HG02642 (cell line): ENCODE data around the gene CHST15.

Experiments used
- ATAC-seq: cut with Tn5 transposase; IDR thresholded peaks from one replicate; pipeline ENCODE4 v1.9.1; 2021; ENCODE audit warnings: mild to moderate bottlenecking; ENCODE audit not compliant: unreplicated experiment, poor library complexity

The CHST15 gene

GRCh38 chr10:124085680-124086079 is 7.7 kb downstream of the CHST15 start:
- ATAC-seq, result no peak

- no peak for ATAC-seq
Measured at GRCh38 chr10:124084708-124085107, 8.7 kb downstream of the CHST15 start.

GRCh38 chr10:124083740-124084397 is 9.5 kb downstream of the CHST15 start:
- no peak for ATAC-seq

GRCh38 chr10:124083047-124083739 is 10.2 kb downstream of the CHST15 start:
- no peak for ATAC-seq

- ATAC-seq, result no peak
Measured at GRCh38 chr10:124082555-124082954, 10.8 kb downstream of the CHST15 start.

- ATAC-seq, result no peak
Measured at GRCh38 chr10:124081547-124082140, 11.8 kb downstream of the CHST15 start.

- ATAC-seq, result no peak
Measured at GRCh38 chr10:124079864-124080263, 13.5 kb downstream of the CHST15 start.

- no peak for ATAC-seq
Measured at GRCh38 chr10:124078714-124079113, 14.7 kb downstream of the CHST15 start.

- no peak for ATAC-seq
Measured at GRCh38 chr10:124078028-124078427, 15.4 kb downstream of the CHST15 start.

- ATAC-seq, result no peak
Measured at GRCh38 chr10:124077208-124077993, 16.0 kb downstream of the CHST15 start.

GRCh38 chr10:124076148-124076733 is 17.2 kb downstream of the CHST15 start:
- no peak for ATAC-seq

- ATAC-seq, result no peak
Measured at GRCh38 chr10:124075231-124075955, 18.0 kb downstream of the CHST15 start.

- ATAC-seq, result no peak
Measured at GRCh38 chr10:124074501-124075109, 18.8 kb downstream of the CHST15 start.

GRCh38 chr10:124073978-124074377 is 19.4 kb downstream of the CHST15 start:
- no peak for ATAC-seq

- no peak for ATAC-seq
Measured at GRCh38 chr10:124072541-124072940, 20.9 kb downstream of the CHST15 start.

GRCh38 chr10:124072106-124072505 is 21.3 kb downstream of the CHST15 start:
- no peak for ATAC-seq

GRCh38 chr10:124071141-124071540 is 22.3 kb downstream of the CHST15 start:
- no peak for ATAC-seq

- no peak for ATAC-seq
Measured at GRCh38 chr10:124070666-124071065, 22.7 kb downstream of the CHST15 start.
